Measurements from ENCODE around the gene PRODH. TPM values are rescaled to one million over a fixed set of nuclear protein-coding genes. Genes with fewer than 3 reads are reported as not detected.
"Not testable (repeated sequence)": the region's sequence is repeated elsewhere in the genome, so short reads cannot be mapped to it uniquely, and the experiment has no call there.

Gene PRODH
- total RNA-seq, 1 experiment from 2014 or later, result 34.3 TPM

- not testable (repeated sequence) for H3K4me3 ChIP-seq (ENCODE audit: insufficient read depth, low read depth, low read length)
Observed at GRCh38 chr22:18912264-18912946, 23.7 kb downstream of the PRODH start.

GRCh38 chr22:18911535-18911934 lies 24.6 kb downstream of the PRODH start:
- DNase-seq; H3K27me3 ChIP-seq (ENCODE audit: control insufficient read depth, insufficient read depth, low read length); H3K36me3 ChIP-seq (replicated peaks; ENCODE audit: control insufficient read depth, insufficient read depth, low read length); H3K4me3 ChIP-seq (ENCODE audit: insufficient read depth, low read depth, low read length): not testable (repeated sequence)

More at GRCh38 chr22:18912264-18912946, 23.7 kb downstream of the PRODH start:
- DNase-seq; H3K27me3 ChIP-seq (ENCODE audit: control insufficient read depth, insufficient read depth, low read length); H3K36me3 ChIP-seq (replicated peaks; ENCODE audit: control insufficient read depth, insufficient read depth, low read length): not testable (repeated sequence)

- DNase-seq, result no peak
- no peaks in the 10 kb centered on the region for H3K27me3 ChIP-seq (ENCODE audit: control insufficient read depth, insufficient read depth, low read length)
- no peaks in the 10 kb centered on the region for H3K36me3 ChIP-seq (replicated peaks; ENCODE audit: control insufficient read depth, insufficient read depth, low read length)
- no peak overlapping the region for H3K4me3 ChIP-seq (ENCODE audit: insufficient read depth, low read depth, low read length)
Observed at GRCh38 chr22:18909556-18909955, 26.5 kb downstream of the PRODH start.

- H3K4me3 ChIP-seq (ENCODE audit: insufficient read depth, low read depth, low read length), result no peak overlapping the region
- no peak for DNase-seq
- H3K27me3 ChIP-seq (ENCODE audit: control insufficient read depth, insufficient read depth, low read length), result no peaks in the 10 kb centered on the region
- H3K36me3 ChIP-seq (replicated peaks; ENCODE audit: control insufficient read depth, insufficient read depth, low read length), result no peaks in the 10 kb centered on the region
Observed at GRCh38 chr22:18906896-18907295, 29.2 kb downstream of the PRODH start.

- DNase-seq; H3K36me3 ChIP-seq (replicated peaks; ENCODE audit: control insufficient read depth, insufficient read depth, low read length); H3K4me3 ChIP-seq (ENCODE audit: insufficient read depth, low read depth, low read length); H3K27me3 ChIP-seq (ENCODE audit: control insufficient read depth, insufficient read depth, low read length): not testable (repeated sequence)
Observed at GRCh38 chr22:18906410-18906745, 29.7 kb downstream of the PRODH start.

GRCh38 chr22:18905540-18906409 lies 30.3 kb downstream of the PRODH start, which contains the start of gene DGCR6:
Gene DGCR6, plus strand, starts transcription at chr22:18906320. Its CDS starts 55 bp downstream, at chr22:18906375.
- DNase-seq, result no peak
- Histone ChIP-seq H3K4me3 (ENCODE audit: insufficient read depth, low read depth, low read length) (no peak within 1 kb of the TSS), H3K36me3 (replicated peaks; ENCODE audit: control insufficient read depth, insufficient read depth, low read length) (no peaks in the 10 kb centered on the region)

GRCh38 chr22:18896037-18896657 lies 39.9 kb downstream of the PRODH start:
- not testable (repeated sequence) for H3K4me3 ChIP-seq (ENCODE audit: insufficient read depth, low read depth, low read length); H3K36me3 ChIP-seq (replicated peaks; ENCODE audit: control insufficient read depth, insufficient read depth, low read length); H3K27me3 ChIP-seq (ENCODE audit: control insufficient read depth, insufficient read depth, low read length); DNase-seq

More at GRCh38 chr22:18905540-18906409, 30.3 kb downstream of the PRODH start, which contains the start of gene DGCR6:
- no peaks in the 10 kb centered on the region for H3K27me3 ChIP-seq (ENCODE audit: control insufficient read depth, insufficient read depth, low read length)

- H3K27me3 ChIP-seq (ENCODE audit: control insufficient read depth, insufficient read depth, low read length); H3K4me3 ChIP-seq (ENCODE audit: insufficient read depth, low read depth, low read length); H3K36me3 ChIP-seq (replicated peaks; ENCODE audit: control insufficient read depth, insufficient read depth, low read length); DNase-seq: not testable (repeated sequence)
Observed at GRCh38 chr22:18893775-18894174, 42.3 kb downstream of the PRODH start.

- not testable (repeated sequence) for DNase-seq; H3K36me3 ChIP-seq (replicated peaks; ENCODE audit: control insufficient read depth, insufficient read depth, low read length); H3K27me3 ChIP-seq (ENCODE audit: control insufficient read depth, insufficient read depth, low read length); H3K4me3 ChIP-seq (ENCODE audit: insufficient read depth, low read depth, low read length)
Observed at GRCh38 chr22:18890510-18891192, 45.4 kb downstream of the PRODH start.

GRCh38 chr22:18888115-18888514 lies 48.0 kb downstream of the PRODH start:
- Histone ChIP-seq H3K36me3 (replicated peaks; ENCODE audit: control insufficient read depth, insufficient read depth, low read length) (no peaks in the 10 kb centered on the region), H3K27me3 (ENCODE audit: control insufficient read depth, insufficient read depth, low read length) (no peaks in the 10 kb centered on the region), H3K4me3 (ENCODE audit: insufficient read depth, low read depth, low read length) (no peak overlapping the region)
- no peak for DNase-seq

GRCh38 chr22:18884465-18884864 lies 51.6 kb downstream of the PRODH start:
- DNase-seq; H3K4me3 ChIP-seq (ENCODE audit: insufficient read depth, low read depth, low read length); H3K27me3 ChIP-seq (ENCODE audit: control insufficient read depth, insufficient read depth, low read length); H3K36me3 ChIP-seq (replicated peaks; ENCODE audit: control insufficient read depth, insufficient read depth, low read length): not testable (repeated sequence)

GRCh38 chr22:18881260-18881659 lies 54.8 kb downstream of the PRODH start:
- not testable (repeated sequence) for DNase-seq; H3K4me3 ChIP-seq (ENCODE audit: insufficient read depth, low read depth, low read length); H3K27me3 ChIP-seq (ENCODE audit: control insufficient read depth, insufficient read depth, low read length); H3K36me3 ChIP-seq (replicated peaks; ENCODE audit: control insufficient read depth, insufficient read depth, low read length)
